HuH-7.5 (cell line): ENCODE data around the gene CEP72.
"Not testable (repeated sequence)": the region's sequence is repeated elsewhere in the genome, so short reads cannot be mapped to it uniquely, and the experiment has no call there.

ENCODE experiments used
- DNase-seq: peaks from one replicate; pipeline ENCODE4 v3.0.0; 2011; ENCODE audit warnings: low spot score

CEP72 gene

GRCh38 chr5:611731-612486 is at the start of gene CEP72:
TSS of gene CEP72 (plus strand) at chr5:612340. CDS start at chr5:612362, 22 bp downstream.
- DNase-seq: peak; percentile 81

- no peak for DNase-seq
These were observed 46.2 kb upstream of the CEP72 start for GRCh38 chr5:565782-566440.

GRCh38 chr5:566636-567309 is 45.4 kb upstream of the CEP72 start:
- DNase-seq: no peak

- no peak for DNase-seq
These were observed 44.5 kb upstream of the CEP72 start for GRCh38 chr5:567664-568060.

GRCh38 chr5:568061-568781 is 43.9 kb upstream of the CEP72 start:
- DNase-seq: no peak

- DNase-seq: no peak
These were observed 43.3 kb upstream of the CEP72 start for GRCh38 chr5:568809-569208.

GRCh38 chr5:569358-569867 is 42.7 kb upstream of the CEP72 start:
- DNase-seq: no peak

GRCh38 chr5:569868-570361 is 42.2 kb upstream of the CEP72 start:
- DNase-seq: no peak

- DNase-seq: no peak
These were observed 41.7 kb upstream of the CEP72 start for GRCh38 chr5:570446-570845.

- no peak for DNase-seq
These were observed 41.3 kb upstream of the CEP72 start for GRCh38 chr5:570886-571285.

- DNase-seq: no peak
These were observed 40.3 kb upstream of the CEP72 start for GRCh38 chr5:571791-572190.

- DNase-seq: no peak
These were observed 39.6 kb upstream of the CEP72 start for GRCh38 chr5:572398-573019.

GRCh38 chr5:573206-573605 is 38.9 kb upstream of the CEP72 start:
- DNase-seq: no peak

GRCh38 chr5:573976-574375 is 38.2 kb upstream of the CEP72 start:
- DNase-seq: no peak

GRCh38 chr5:574906-575305 is 37.2 kb upstream of the CEP72 start:
- DNase-seq: no peak

GRCh38 chr5:575636-576035 is 36.5 kb upstream of the CEP72 start:
- no peak for DNase-seq

GRCh38 chr5:577214-577613 is 34.9 kb upstream of the CEP72 start:
- not testable (repeated sequence) for DNase-seq

- DNase-seq: no peak
These were observed 34.3 kb upstream of the CEP72 start for GRCh38 chr5:577800-578199.

GRCh38 chr5:579211-579610 is 32.9 kb upstream of the CEP72 start:
- no peak for DNase-seq

GRCh38 chr5:579746-580366 is 32.3 kb upstream of the CEP72 start:
- no peak for DNase-seq

- no peak for DNase-seq
These were observed 31.7 kb upstream of the CEP72 start for GRCh38 chr5:580436-580835.
